Ramos (cell line): ENCODE measurements around the gene CD3D.

Experiments
- in situ Hi-C: fragments of 300-500 bp; cut with MboI; formaldehyde crosslinking; loops from one replicate; pipeline ENCODE4 v1.14.3; 2022; ENCODE audit warnings: low sequenced_read_pairs; ENCODE audit not compliant: unreplicated experiment

The CD3D gene

DNA sequence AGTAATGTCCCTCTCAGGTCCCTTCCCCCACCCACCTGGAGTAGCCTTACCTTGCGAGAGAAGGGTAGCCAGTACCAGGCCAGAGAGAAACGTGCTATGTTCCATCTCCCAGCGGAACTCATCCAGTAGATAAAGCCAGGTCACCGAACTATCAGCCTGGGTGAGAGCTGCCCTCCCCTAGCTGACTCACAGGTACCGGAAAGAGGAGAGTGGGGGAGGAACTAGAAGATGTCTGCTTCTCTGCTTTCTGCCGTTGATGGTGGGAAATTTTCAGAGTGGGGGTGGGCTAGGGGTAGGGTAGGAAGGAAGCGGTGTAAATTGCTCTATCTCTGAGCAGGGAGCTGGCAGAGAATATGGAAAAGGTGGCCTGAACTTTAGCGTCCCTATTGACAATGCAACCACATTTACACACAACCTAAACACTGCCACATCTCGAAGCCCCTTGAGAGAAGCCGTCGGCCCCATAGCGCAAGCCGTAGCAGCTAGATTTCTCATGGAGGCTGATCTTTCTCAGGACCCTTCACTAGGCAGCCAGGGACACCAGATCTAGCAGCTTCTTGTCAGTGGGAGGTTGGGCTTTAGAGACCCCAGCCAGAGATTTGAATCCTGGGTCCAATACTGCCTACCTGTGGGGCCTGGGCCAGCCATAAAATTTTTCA lies at the start of gene CD3D:
Gene CD3D (minus strand): TSS at position 203 of the 659 bp plus-strand sequence. CDS start 98 bp downstream, at position 105.
- in situ Hi-C loops, result no loop called here

DNA sequence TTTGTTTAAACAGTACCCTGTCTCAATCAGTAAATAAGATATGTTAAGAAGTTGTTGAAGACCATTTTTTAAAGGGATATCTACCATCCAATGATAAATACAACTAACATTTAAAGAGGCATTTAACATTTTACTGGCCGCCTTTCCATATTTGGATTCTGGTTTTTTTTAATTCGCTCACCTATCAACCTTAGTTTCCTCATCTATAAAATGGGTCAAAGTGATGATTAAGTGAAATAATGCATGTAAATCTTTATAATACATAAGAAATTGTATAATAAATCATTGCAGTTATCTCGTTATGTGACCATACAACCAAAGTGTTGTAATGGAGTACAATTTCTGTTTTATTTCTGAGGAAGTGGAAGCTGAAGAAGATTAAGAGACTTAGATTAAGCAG lies 41.2 kb upstream of the CD3D start:
- in situ Hi-C loops, result no loop called here

GRCh38 chr11:118382954-118383353 lies 40.4 kb upstream of the CD3D start:
- in situ Hi-C loops, result no loop called here

GRCh38 chr11:118380571-118380970 lies 38.1 kb upstream of the CD3D start:
- in situ Hi-C loops, result no loop called here

DNA sequence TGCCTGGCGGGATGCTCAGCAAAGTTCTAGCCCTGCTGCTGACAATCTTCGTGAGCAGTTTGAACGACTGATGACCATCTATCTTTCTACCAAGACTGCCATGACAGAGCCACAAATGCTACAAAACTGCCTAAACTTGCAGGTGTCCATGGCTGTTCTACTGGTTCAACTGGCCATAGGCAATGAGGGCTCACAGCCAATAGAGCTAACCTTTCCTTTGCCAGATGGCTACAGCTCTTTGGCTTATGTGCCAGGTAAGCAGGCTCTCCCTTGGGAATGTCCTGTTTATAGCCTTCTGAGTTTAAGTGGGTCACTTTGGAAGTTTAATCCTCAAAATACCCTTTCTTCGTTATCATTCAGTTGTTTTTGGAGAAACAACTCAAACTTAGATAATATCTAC lies 37.0 kb upstream of the CD3D start:
- in situ Hi-C loops, result loop anchor here (10.0 kb wide), 1 partner anchor 115 kb away; no protein-coding TSS in a partner anchor

GRCh38 chr11:118375978-118376377 lies 33.5 kb upstream of the CD3D start:
- in situ Hi-C loops, result loop anchor here (10.0 kb wide), 1 partner anchor 119 kb away; no protein-coding TSS in a partner anchor

DNA sequence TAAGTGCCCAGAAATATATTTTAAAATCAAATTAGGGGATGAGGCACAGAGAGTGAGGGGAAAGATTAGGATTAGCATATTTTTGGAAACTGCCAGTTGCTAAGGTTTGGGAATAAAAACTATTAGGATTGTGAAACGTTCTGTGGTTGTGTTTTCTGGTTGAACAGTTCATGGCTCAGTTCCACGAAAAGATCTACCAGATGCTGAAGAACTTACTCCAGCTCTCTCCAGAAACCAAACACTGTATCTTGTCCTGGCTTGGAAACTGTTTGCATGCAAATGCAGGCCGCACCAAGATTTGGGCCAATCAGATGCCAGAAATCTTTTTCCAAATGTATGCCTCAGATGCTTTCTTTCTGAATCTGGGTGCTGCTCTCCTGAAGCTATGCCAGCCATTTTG lies 32.2 kb upstream of the CD3D start:
- in situ Hi-C loops, result loop anchor here (10.0 kb wide), 1 partner anchor 120 kb away; no protein-coding TSS in a partner anchor

DNA sequence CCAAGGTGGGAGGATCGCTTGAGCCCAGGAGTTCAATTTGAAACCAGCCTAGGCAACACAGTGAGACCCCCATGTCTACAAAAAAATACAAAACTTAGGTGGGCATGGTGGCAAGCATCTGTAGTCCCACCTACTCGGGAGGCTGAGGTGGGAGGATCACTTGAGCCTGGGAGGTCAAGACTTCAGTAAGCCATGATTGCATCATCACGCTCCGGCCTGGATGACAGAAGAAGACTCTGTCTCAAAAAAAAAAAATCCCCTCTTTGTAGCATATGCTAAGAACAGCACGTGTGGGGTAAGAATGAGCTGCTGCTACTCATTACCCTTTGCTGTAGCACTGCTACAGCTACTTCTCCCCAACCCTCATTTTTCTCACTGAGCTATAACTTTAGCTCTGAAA lies 31.4 kb upstream of the CD3D start:
- in situ Hi-C loops, result loop anchor here (10.0 kb wide), 1 partner anchor 121 kb away; no protein-coding TSS in a partner anchor

GRCh38 chr11:118373263-118373662 lies 30.8 kb upstream of the CD3D start:
- in situ Hi-C loops, result loop anchor here (10.0 kb wide), 1 partner anchor 122 kb away; no protein-coding TSS in a partner anchor

- in situ Hi-C loops, result loop anchor here (10.0 kb wide), 1 partner anchor 124 kb away; no protein-coding TSS in a partner anchor
Measured at GRCh38 chr11:118370774-118371173, 28.3 kb upstream of the CD3D start.

DNA sequence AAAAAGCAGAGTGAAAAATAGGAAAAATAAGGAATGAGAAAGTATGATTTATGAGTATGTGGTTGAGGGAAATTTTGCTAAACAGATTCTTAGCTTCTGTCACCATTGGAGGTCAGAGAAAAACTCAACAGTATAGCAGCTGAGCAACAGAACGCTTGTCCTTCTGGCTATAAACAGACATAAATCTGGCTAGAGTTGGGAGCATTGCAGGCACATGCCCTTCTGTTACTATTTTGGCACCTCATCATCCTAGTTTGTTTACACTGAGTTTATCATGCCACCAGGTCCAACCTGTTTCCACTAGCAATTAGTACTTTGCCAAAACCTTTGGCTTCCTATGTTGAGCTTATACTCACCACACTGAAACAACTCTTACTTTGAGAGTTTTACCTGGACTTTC lies 23.8 kb upstream of the CD3D start:
- in situ Hi-C loops, result no loop called here

- in situ Hi-C loops, result no loop called here
Measured at GRCh38 chr11:118364956-118365615, 22.6 kb upstream of the CD3D start.

GRCh38 chr11:118359295-118359958 lies 16.9 kb upstream of the CD3D start, which contains the start of gene UBE4A:
Gene UBE4A (plus strand): TSS chr11:118359600. CDS start chr11:118365081, 5,481 bp downstream.
- in situ Hi-C loops, result no loop called here

DNA sequence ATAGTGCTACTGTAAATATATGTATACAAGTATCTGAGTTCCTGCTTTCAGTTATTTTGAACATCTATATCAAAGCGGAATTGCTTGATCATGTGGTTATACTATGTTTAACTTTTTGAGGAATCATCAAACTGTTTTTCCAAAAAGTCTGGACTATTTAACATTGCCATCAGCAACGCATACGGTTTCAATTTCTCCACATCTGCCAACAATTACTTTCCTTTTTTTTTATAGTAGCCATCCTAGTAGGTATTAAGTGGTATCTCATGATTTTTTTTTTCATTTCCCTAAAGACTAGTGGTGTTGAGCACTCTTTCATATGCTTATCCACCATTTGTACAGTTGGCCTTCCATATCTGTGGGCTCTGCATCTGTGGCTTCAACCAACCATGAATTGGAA lies 15.6 kb upstream of the CD3D start:
- in situ Hi-C loops, result no loop called here

DNA sequence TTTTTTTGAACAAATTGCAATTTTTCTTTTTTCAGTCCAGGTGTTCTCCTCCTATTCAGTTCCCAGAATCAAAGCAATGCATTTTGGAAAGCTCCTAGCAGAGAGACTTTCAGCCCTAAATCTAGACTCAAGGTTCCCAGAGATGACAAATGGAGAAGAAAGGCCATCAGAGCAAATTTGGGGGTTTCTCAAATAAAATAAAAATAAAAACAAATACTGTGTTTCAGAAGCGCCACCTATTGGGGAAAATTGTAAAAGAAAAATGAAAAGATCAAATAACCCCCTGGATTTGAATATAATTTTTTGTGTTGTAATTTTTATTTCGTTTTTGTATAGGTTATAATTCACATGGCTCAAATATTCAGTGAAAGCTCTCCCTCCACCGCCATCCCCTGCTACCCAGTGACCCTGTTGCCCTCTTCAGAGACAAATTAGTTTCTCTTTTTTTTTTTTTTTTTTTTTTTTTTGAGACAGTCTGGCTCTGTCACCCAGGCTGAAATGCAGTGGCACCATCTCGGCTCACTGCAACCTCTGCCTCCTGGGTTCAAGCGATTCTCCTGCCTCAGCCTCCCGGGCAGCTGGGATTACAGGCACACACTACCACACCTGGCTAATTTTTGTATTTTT lies 10.7 kb upstream of the CD3D start:
- in situ Hi-C loops, result no loop called here

- in situ Hi-C loops, result loop anchor here (5.0 kb wide), 1 partner anchor 152 kb away; no protein-coding TSS in a partner anchor
Measured at GRCh38 chr11:118349475-118349874, 7.0 kb upstream of the CD3D start.

DNA sequence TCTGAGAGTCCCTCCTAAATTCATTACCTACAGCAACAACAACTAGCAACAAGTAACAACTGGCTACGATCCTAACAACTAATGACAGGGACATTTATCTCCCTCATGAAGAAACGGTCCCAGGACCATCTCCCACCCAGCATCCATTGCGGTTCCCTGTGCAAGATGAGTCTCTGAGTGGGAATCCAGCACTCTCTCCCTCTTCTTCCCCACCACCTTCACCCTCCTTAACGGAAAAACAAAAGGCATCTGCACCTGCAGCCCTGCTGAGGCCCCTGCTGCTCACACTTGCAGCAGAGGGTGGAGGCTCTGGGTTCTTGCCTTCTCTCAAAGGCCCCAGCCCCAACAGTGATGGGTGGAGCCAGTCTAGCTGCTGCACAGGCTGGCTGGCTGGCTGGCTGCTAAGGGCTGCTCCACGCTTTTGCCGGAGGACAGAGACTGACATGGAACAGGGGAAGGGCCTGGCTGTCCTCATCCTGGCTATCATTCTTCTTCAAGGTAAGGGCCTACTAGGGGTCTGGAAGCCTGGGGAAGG lies 1.5 kb upstream of the CD3D start, which contains the start of gene CD3G:
Gene CD3G (plus strand): TSS at position 364 of the 535 bp plus-strand sequence. CDS start 80 bp downstream, at position 444.
- in situ Hi-C loops, result no loop called here

GRCh38 chr11:118343248-118343647 lies 743 bp upstream of the CD3D start:
- in situ Hi-C loops, result no loop called here

GRCh38 chr11:118341815-118342489 lies 553 bp downstream of the CD3D start:
- in situ Hi-C loops, result no loop called here
